HepG2 (cell line): ENCODE results near the gene SLX9. TPM values are rescaled to one million over a fixed set of nuclear protein-coding genes. Genes with fewer than 3 reads are reported as not detected.

Experiments used
- ARID2 ChIP-seq: sonication (generic); formaldehyde crosslinking; IDR thresholded peaks from 2 replicates; pipeline ENCODE4 v1.8.1; 2022; ENCODE audit warnings: mild to moderate bottlenecking, missing genetic modification reagents, borderline replicate concordance
- CBX2 ChIP-seq, 2 experiments: fragments of 200-600 bp in 1 of 2; sonication (generic); formaldehyde crosslinking in 1 of 2; IDR thresholded peaks; 2 replicates each; pipeline versions ENCODE4 v1.7.0 to v1.8.1; 2018 to 2022; ENCODE audit warnings: low read depth in 2 of 2, low read length in 1 of 2, mild to moderate bottlenecking in 1 of 2, missing genetic modification reagents in 1 of 2
- REPIN1 ChIP-seq: sonication (generic); formaldehyde crosslinking; IDR thresholded peaks from 2 replicates; pipeline ENCODE4 v1.8.0; 2022; ENCODE audit warnings: missing genetic modification reagents, low read depth, mild to moderate bottlenecking, borderline replicate concordance
- SRSF9 ChIP-seq: fragments of 200-400 bp; formaldehyde crosslinking; IDR thresholded peaks from 2 replicates; pipeline ENCODE4 v1.6.1; 2018; ENCODE audit warnings: borderline replicate concordance, mild to moderate bottlenecking, low read depth, low read length; ENCODE audit not compliant: insufficient read depth, poor library complexity, severe bottlenecking
- YEATS4 ChIP-seq: sonication (generic); formaldehyde crosslinking; IDR thresholded peaks from 2 replicates; pipeline ENCODE4 v1.4.0; 2020; ENCODE audit warnings: missing genetic modification reagents, borderline replicate concordance
- ZNF136 ChIP-seq: sonication (generic); formaldehyde crosslinking; IDR thresholded peaks from 2 replicates; pipeline ENCODE4 v1.8.1; 2022; ENCODE audit warnings: low read depth, mild to moderate bottlenecking, moderate library complexity, missing genetic modification reagents
- ZNF329 ChIP-seq: sonication (generic); formaldehyde crosslinking; IDR thresholded peaks from 2 replicates; pipeline ENCODE4 v1.9.0; 2021; ENCODE audit warnings: low read depth, mild to moderate bottlenecking, missing genetic modification reagents
- ZNF33A ChIP-seq: sonication (generic); formaldehyde crosslinking; IDR thresholded peaks from 2 replicates; pipeline ENCODE4 v1.5.1; 2020; ENCODE audit warnings: missing genetic modification reagents, mild to moderate bottlenecking, moderate library complexity, borderline replicate concordance
- ZNF354B ChIP-seq: sonication (generic); formaldehyde crosslinking; IDR thresholded peaks from 2 replicates; pipeline ENCODE4 v1.8.0; 2022; ENCODE audit warnings: mild to moderate bottlenecking, missing genetic modification reagents
- ZSCAN22 ChIP-seq: sonication (generic); formaldehyde crosslinking; IDR thresholded peaks from 2 replicates; pipeline ENCODE4 v1.4.0; 2020; ENCODE audit warnings: mild to moderate bottlenecking, missing genetic modification reagents
- polyA plus RNA-seq, 8 experiments: library from polyadenylated mRNA; depleted of rRNA in 3 of 8; stranded (reverse) in 7 of 8; unstranded in 1 of 8; fragments of >200 nt; fragmentation: Illumina TruSeq in 4 of 8; extraction: Trizol in 4 of 8; gene quantifications; 2 replicates each; pipeline versions ENCODE4 v1.2.1 to v1.2.3, GENCODE V29; 2011 to 2016; ENCODE audit warnings: low read depth in 4 of 8, missing spikeins in 1 of 8, mixed read lengths in 1 of 8; ENCODE audit not compliant: insufficient read depth in 1 of 8
- total RNA-seq, 5 experiments: library from RNA; depleted of rRNA; stranded (reverse); fragments of >200 nt; fragmentation: Illumina TruSeq; extraction: Trizol; gene quantifications; 2 replicates each; pipeline ENCODE4 v1.2.3, GENCODE V29; 2016; ENCODE audit warnings: low read depth in 1 of 5
- TF ChIP-seq, protein P1 (sequence below): sonication (generic); formaldehyde crosslinking; IDR thresholded peaks from 2 replicates; pipeline ENCODE4 v1.5.1; 2020; ENCODE audit warnings: missing genetic modification reagents, mild to moderate bottlenecking, borderline replicate concordance
- TF ChIP-seq, protein P2 (sequence below): sonication (generic); formaldehyde crosslinking; IDR thresholded peaks from 2 replicates; pipeline ENCODE4 v1.4.0; 2020; ENCODE audit warnings: mild to moderate bottlenecking, missing genetic modification reagents
- TF ChIP-seq, protein P3 (sequence below): sonication (generic); formaldehyde crosslinking; IDR thresholded peaks from 2 replicates; pipeline ENCODE4 v1.5.0; 2020; ENCODE audit warnings: mild to moderate bottlenecking, missing genetic modification reagents
- TF ChIP-seq, protein P4 (sequence below): sonication (generic); formaldehyde crosslinking; conservative IDR thresholded peaks from 2 replicates; pipeline ENCODE4 v1.4.0; 2020; ENCODE audit warnings: missing genetic modification reagents
- TF ChIP-seq, protein P5 (sequence below): sonication (generic); formaldehyde crosslinking; IDR thresholded peaks from 2 replicates; pipeline ENCODE4 v1.4.0; 2020; ENCODE audit warnings: missing genetic modification reagents
- TF ChIP-seq, protein P6 (sequence below): sonication (generic); formaldehyde crosslinking; IDR thresholded peaks from 2 replicates; pipeline ENCODE4 v1.4.0; 2020; ENCODE audit warnings: missing genetic modification reagents

Gene SLX9
- total and polyA plus RNA-seq, 2 of the 13 experiments (the other 11 are each of a cell fraction or from before 2014, with no cell fraction given) = 21.0 to 47.1 TPM

DNA sequence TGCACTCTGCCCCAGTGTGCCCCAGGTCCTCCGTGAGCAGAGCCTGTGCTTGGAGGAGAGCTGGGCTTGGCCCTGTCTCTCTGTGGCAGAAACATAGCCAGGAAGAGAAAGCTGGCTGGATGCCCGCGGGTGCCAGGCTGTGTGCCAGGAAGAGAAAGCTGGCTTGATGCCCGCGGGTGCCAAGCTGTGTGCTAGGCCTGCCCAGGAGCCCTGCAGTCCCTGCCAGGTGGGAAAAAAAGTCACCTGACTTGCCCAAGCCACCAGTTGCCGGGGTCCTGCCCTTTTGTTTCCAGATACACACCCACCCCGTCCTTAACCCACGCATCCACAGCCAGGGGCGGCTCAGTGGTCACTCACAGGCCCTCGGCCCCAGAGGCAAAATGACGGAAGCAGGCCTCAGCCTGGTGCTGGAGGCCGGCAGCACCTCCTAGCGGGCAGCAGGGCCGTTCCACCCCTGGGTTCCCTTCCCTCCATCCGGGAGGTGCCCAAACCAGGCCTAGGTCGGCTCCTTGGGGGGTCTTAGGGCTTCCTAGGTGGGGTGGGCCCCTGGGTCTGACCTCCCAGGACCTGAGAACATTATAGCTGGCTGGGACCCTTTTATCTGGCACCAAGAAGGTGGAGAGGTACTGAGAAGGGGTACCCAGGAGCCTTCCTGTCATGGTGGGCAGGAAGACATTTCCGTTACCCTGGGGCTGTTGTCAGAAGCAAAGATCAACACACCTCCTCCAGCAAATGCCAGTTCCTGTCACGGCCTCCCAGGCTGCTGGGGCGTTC lies 28.3 kb upstream of the SLX9 start (continued):
- TF ChIP-seq, protein P1, sequence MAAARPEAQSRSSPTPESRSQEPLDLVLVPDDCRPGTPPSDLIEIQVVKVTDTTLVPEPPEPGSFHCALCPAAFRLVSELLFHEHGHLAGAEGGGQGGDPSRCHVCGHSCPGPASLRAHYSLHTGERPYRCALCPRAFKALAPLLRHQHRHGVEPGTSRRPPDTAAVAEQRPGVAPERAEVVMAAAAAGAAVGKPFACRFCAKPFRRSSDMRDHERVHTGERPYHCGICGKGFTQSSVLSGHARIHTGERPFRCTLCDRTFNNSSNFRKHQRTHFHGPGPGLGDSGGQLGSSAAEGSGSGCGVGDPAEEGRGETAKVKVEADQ (CRISPR knock-in tag) = no peak
- TF ChIP-seq, protein P2, sequence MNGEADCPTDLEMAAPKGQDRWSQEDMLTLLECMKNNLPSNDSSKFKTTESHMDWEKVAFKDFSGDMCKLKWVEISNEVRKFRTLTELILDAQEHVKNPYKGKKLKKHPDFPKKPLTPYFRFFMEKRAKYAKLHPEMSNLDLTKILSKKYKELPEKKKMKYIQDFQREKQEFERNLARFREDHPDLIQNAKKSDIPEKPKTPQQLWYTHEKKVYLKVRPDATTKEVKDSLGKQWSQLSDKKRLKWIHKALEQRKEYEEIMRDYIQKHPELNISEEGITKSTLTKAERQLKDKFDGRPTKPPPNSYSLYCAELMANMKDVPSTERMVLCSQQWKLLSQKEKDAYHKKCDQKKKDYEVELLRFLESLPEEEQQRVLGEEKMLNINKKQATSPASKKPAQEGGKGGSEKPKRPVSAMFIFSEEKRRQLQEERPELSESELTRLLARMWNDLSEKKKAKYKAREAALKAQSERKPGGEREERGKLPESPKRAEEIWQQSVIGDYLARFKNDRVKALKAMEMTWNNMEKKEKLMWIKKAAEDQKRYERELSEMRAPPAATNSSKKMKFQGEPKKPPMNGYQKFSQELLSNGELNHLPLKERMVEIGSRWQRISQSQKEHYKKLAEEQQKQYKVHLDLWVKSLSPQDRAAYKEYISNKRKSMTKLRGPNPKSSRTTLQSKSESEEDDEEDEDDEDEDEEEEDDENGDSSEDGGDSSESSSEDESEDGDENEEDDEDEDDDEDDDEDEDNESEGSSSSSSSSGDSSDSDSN (CRISPR knock-in tag) = no peak
- no peak for TF ChIP-seq SRSF9
- no peak for TF ChIP-seq ZNF329 (CRISPR knock-in tag)
- TF ChIP-seq, protein P3, sequence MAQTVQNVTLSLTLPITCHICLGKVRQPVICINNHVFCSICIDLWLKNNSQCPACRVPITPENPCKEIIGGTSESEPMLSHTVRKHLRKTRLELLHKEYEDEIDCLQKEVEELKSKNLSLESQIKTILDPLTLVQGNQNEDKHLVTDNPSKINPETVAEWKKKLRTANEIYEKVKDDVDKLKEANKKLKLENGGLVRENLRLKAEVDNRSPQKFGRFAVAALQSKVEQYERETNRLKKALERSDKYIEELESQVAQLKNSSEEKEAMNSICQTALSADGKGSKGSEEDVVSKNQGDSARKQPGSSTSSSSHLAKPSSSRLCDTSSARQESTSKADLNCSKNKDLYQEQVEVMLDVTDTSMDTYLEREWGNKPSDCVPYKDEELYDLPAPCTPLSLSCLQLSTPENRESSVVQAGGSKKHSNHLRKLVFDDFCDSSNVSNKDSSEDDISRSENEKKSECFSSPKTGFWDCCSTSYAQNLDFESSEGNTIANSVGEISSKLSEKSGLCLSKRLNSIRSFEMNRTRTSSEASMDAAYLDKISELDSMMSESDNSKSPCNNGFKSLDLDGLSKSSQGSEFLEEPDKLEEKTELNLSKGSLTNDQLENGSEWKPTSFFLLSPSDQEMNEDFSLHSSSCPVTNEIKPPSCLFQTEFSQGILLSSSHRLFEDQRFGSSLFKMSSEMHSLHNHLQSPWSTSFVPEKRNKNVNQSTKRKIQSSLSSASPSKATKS = no peak
- TF ChIP-seq ZNF33A (CRISPR knock-in tag) = no peak
- TF ChIP-seq CBX2 (IDR thresholded peaks at IDR 0.05; ENCODE audit: low read depth, low read length) = no peak
- TF ChIP-seq CBX2 (CRISPR knock-in tag; IDR thresholded peaks at IDR 0.05; ENCODE audit: low read depth) = no peak
- no peak for TF ChIP-seq REPIN1
- no peak for TF ChIP-seq ZSCAN22
- TF ChIP-seq ZNF354B = no peak
- TF ChIP-seq ARID2 (CRISPR knock-in tag) = no peak
- TF ChIP-seq, protein P4, sequence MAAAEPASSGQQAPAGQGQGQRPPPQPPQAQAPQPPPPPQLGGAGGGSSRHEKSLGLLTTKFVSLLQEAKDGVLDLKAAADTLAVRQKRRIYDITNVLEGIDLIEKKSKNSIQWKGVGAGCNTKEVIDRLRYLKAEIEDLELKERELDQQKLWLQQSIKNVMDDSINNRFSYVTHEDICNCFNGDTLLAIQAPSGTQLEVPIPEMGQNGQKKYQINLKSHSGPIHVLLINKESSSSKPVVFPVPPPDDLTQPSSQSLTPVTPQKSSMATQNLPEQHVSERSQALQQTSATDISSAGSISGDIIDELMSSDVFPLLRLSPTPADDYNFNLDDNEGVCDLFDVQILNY (CRISPR knock-in tag) = no peak
- TF ChIP-seq, protein P5, sequence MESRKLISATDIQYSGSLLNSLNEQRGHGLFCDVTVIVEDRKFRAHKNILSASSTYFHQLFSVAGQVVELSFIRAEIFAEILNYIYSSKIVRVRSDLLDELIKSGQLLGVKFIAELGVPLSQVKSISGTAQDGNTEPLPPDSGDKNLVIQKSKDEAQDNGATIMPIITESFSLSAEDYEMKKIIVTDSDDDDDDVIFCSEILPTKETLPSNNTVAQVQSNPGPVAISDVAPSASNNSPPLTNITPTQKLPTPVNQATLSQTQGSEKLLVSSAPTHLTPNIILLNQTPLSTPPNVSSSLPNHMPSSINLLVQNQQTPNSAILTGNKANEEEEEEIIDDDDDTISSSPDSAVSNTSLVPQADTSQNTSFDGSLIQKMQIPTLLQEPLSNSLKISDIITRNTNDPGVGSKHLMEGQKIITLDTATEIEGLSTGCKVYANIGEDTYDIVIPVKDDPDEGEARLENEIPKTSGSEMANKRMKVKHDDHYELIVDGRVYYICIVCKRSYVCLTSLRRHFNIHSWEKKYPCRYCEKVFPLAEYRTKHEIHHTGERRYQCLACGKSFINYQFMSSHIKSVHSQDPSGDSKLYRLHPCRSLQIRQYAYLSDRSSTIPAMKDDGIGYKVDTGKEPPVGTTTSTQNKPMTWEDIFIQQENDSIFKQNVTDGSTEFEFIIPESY = peak; percentile 30; the same call in 1 of the 2 replicates
- peak; percentile 4; the same call in 1 of the 2 replicates for TF ChIP-seq ZNF136 (CRISPR knock-in tag)
- TF ChIP-seq, protein P6, sequence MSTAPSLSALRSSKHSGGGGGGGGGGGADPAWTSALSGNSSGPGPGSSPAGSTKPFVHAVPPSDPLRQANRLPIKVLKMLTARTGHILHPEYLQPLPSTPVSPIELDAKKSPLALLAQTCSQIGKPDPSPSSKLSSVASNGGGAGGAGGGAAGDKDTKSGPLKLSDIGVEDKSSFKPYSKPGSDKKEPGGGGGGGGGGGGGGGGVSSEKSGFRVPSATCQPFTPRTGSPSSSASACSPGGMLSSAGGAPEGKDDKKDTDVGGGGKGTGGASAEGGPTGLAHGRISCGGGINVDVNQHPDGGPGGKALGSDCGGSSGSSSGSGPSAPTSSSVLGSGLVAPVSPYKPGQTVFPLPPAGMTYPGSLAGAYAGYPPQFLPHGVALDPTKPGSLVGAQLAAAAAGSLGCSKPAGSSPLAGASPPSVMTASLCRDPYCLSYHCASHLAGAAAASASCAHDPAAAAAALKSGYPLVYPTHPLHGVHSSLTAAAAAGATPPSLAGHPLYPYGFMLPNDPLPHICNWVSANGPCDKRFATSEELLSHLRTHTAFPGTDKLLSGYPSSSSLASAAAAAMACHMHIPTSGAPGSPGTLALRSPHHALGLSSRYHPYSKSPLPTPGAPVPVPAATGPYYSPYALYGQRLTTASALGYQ (CRISPR knock-in tag) = no peak
- peak; percentile 55; the same call in 1 of the 2 replicates for TF ChIP-seq YEATS4
